ENCODE data around the gene TTLL3.

DNA sequence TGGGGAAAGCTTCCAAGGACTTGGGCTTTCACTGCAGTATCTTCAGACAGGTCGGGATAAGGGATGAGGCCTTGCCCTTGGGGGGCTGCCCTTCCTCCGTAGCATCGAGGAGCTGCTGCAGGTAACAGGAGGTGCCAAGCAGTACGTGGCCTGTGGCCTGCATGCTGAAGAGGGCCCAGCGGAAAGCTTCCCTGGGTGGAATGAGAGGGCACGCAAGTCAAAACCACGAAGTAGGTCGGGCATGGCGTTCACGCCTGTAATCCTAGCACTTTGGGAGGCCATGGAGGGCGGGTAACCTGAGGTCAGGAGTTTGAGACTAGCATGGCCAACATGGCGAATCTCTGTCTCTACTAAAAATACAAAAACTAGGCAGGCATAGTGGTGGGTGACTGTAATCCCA lies 57.0 kb downstream of the TTLL3 start:
- TF ChIP-seq, protein P1, sequence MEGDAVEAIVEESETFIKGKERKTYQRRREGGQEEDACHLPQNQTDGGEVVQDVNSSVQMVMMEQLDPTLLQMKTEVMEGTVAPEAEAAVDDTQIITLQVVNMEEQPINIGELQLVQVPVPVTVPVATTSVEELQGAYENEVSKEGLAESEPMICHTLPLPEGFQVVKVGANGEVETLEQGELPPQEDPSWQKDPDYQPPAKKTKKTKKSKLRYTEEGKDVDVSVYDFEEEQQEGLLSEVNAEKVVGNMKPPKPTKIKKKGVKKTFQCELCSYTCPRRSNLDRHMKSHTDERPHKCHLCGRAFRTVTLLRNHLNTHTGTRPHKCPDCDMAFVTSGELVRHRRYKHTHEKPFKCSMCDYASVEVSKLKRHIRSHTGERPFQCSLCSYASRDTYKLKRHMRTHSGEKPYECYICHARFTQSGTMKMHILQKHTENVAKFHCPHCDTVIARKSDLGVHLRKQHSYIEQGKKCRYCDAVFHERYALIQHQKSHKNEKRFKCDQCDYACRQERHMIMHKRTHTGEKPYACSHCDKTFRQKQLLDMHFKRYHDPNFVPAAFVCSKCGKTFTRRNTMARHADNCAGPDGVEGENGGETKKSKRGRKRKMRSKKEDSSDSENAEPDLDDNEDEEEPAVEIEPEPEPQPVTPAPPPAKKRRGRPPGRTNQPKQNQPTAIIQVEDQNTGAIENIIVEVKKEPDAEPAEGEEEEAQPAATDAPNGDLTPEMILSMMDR (IDR thresholded peaks at IDR 0.05) = no peak
- no peak for TF ChIP-seq POLR2AphosphoS5 (IDR thresholded peaks at IDR 0.05; ENCODE audit: low read depth, low read length)
- TF ChIP-seq, protein P2, sequence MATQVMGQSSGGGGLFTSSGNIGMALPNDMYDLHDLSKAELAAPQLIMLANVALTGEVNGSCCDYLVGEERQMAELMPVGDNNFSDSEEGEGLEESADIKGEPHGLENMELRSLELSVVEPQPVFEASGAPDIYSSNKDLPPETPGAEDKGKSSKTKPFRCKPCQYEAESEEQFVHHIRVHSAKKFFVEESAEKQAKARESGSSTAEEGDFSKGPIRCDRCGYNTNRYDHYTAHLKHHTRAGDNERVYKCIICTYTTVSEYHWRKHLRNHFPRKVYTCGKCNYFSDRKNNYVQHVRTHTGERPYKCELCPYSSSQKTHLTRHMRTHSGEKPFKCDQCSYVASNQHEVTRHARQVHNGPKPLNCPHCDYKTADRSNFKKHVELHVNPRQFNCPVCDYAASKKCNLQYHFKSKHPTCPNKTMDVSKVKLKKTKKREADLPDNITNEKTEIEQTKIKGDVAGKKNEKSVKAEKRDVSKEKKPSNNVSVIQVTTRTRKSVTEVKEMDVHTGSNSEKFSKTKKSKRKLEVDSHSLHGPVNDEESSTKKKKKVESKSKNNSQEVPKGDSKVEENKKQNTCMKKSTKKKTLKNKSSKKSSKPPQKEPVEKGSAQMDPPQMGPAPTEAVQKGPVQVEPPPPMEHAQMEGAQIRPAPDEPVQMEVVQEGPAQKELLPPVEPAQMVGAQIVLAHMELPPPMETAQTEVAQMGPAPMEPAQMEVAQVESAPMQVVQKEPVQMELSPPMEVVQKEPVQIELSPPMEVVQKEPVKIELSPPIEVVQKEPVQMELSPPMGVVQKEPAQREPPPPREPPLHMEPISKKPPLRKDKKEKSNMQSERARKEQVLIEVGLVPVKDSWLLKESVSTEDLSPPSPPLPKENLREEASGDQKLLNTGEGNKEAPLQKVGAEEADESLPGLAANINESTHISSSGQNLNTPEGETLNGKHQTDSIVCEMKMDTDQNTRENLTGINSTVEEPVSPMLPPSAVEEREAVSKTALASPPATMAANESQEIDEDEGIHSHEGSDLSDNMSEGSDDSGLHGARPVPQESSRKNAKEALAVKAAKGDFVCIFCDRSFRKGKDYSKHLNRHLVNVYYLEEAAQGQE (IDR thresholded peaks at IDR 0.05; ENCODE audit: insufficient read depth in 1 of 2, low read depth in 2 of 2, low read length in 1 of 2) = no peak
- no peak for TF ChIP-seq TCF7L2 (IDR thresholded peaks at IDR 0.05; ENCODE audit: low read depth, low read length)
- no peak for TF ChIP-seq SIN3A (IDR thresholded peaks at IDR 0.05; ENCODE audit: borderline replicate concordance, insufficient read depth, low read depth, low read length)
